Measurements from ENCODE around the gene SULF2.

DNA sequence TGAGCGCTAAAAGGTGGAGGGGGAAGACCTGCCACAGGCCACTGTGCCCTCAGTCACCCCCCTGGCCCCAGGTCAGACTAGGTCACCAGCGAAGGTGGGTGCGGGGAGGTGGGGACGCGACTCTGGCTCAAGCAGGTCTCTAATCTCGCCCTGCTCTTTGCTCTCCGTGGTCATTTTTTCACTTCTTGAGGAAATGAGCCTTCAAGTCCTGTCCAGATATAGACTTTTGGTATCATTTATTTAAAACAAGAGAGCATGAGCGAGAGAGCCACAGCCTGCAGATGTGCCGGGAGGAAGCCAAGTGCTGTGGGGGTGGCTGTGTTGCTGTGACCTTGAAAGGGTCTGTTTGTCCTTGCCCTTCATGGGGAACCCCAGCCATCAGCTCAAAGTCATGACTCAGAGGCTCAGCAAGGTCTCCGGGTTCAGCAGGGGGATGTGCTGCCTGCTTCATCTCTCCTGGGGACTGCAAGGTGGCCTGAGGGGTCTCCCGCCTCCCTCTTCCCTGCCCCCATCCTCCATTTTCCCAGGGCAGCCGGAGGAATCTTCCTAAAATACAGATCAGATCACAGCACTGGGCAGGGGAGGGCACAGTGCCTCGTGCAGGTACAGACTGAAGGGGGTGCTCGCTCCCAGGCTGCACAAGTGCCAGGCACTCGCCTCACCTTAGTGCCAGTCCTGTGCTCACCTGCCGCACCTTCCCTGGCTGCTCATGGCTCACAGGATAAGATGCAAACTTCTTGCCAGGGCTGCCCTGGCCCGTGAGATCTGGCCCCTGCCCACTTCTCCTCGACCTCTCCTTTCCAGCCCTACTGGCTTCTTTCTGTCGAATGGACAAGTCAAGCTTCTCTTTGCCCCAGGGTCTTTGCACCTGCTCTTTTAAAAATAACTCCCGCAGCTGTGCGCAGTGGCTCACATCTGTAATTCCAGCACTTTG, 26.5 kb downstream of the SULF2 start:
- TF ChIP-seq CTCF (IDR thresholded peaks at IDR 0.05) (no peak), POLR2A (IDR thresholded peaks at IDR 0.05) (no peak), POLR2AphosphoS5 (IDR thresholded peaks at IDR 0.05) (no peak)
